HCT116 (cell line): ENCODE results near the gene SND1. TPM values are rescaled to one million over a fixed set of nuclear protein-coding genes. Genes with fewer than 3 reads are reported as not detected.

Source experiments
- ATAC-seq: fragments of 200-7000 bp; cut with Tn5 transposase; 2 replicates; pipeline ENCODE4 v1.9.1; 2020; ENCODE audit warnings: mild to moderate bottlenecking, moderate library complexity
- BruUV-seq: library from RNA; stranded (reverse); fragments of 400-500 nt; replicated peaks from 2 replicates; lab custom pipeline; 2021; lab: Mats Ljungman, UMichigan
- CTCF ChIA-PET: fragments of 300-600 bp; sonication (Branson Sonifier 250); formaldehyde crosslinking; loops from one replicate; lab custom pipeline; 2021; ENCODE audit warnings: antibody characterized with exemption; lab: Charles Lee
- POLR2A ChIA-PET: fragments of 300-600, 350-600 bp; sonication (Branson Sonifier 250); formaldehyde crosslinking; loops from one replicate; lab custom pipeline; 2021; ENCODE audit warnings: antibody characterized with exemption; lab: Charles Lee
- RAD21 ChIA-PET, 2 experiments: fragments of 300-600 bp; sonication (Branson Sonifier 250); formaldehyde crosslinking; loops; one replicate each; lab custom pipeline; 2023; ENCODE audit warnings: low total read pairs in 2 of 2; ENCODE audit not compliant: uncharacterized antibody in 2 of 2, unreplicated experiment in 2 of 2, low non-redundant PET in 1 of 2; lab: Charles Lee
- DNase-seq: peaks from one replicate; pipeline ENCODE4 v3.0.0-alpha.2; 2010; ENCODE audit warnings: low read depth, low spot score
- H2AFZ ChIP-seq: fragments of 200-600 bp; shearing (Covaris generic), sonication (generic); 2 replicates; pipeline ENCODE4 v1.6.1; 2017; ENCODE audit warnings: low read depth, mixed run types, mixed read lengths, antibody characterized with exemption, low read length; ENCODE audit not compliant: poor library complexity, severe bottlenecking
- H3K27ac ChIP-seq: 2 replicates; pipeline ENCODE4 v1.5.1; 2012; ENCODE audit warnings: low read depth, low read length
- H3K27me3 ChIP-seq: fragments of 200-600 bp; sonication (generic); 2 replicates; pipeline ENCODE4 v1.6.1; 2016; ENCODE audit warnings: mixed run types, low read length, mixed read lengths; ENCODE audit not compliant: insufficient read depth
- H3K36me3 ChIP-seq, 2 experiments: fragments of 200-500 bp in 1 of 2; fragments of 200-600 bp in 1 of 2; sonication (Bioruptor generic) in 1 of 2; sonication (generic) in 1 of 2; 2 replicates each; pipeline versions ENCODE4 v1.5.1 to v1.6.1; 2014 to 2016; ENCODE audit warnings: low read length in 2 of 2, inconsistent platforms in 1 of 2, mixed read lengths in 1 of 2, mixed run types in 1 of 2; ENCODE audit not compliant: insufficient read depth in 2 of 2, control insufficient read depth in 1 of 2
- H3K4me1 ChIP-seq, 2 experiments: fragments of 200-600 bp in 1 of 2; sonication (generic) in 1 of 2; 2 replicates each; pipeline versions ENCODE4 v1.5.1 to v1.6.1; 2012 to 2017; ENCODE audit warnings: low read length in 2 of 2, inconsistent platforms in 1 of 2, mild to moderate bottlenecking in 1 of 2, mixed read lengths in 1 of 2, mixed run types in 1 of 2, moderate library complexity in 1 of 2; ENCODE audit not compliant: insufficient read depth in 2 of 2, control insufficient read depth in 1 of 2
- H3K4me2 ChIP-seq: fragments of 200-600 bp; sonication (generic); 2 replicates; pipeline ENCODE4 v1.6.1; 2017; ENCODE audit warnings: mixed run types, low read length, mixed read lengths
- H3K4me3 ChIP-seq, 2 experiments: fragments of 200-600 bp in 1 of 2; sonication (generic) in 1 of 2; replicated peaks in 1 of 2; 2 replicates each; pipeline ENCODE4 v1.5.1; 2011 to 2016; ENCODE audit warnings: low read length in 2 of 2, control low read depth in 1 of 2, low read depth in 1 of 2, mild to moderate bottlenecking in 1 of 2, mixed read lengths in 1 of 2, mixed run types in 1 of 2
- H3K79me2 ChIP-seq: fragments of 200-600 bp; sonication (generic); 2 replicates; pipeline ENCODE4 v1.6.1; 2017; ENCODE audit warnings: mild to moderate bottlenecking, mixed run types, low read length, moderate library complexity, mixed read lengths; ENCODE audit not compliant: insufficient read depth
- H3K9ac ChIP-seq: fragments of 200-600 bp; sonication (generic); 2 replicates; pipeline ENCODE4 v1.6.1; 2016; ENCODE audit warnings: low read length, mixed read lengths
- H3K9me2 ChIP-seq: fragments of 200-600 bp; sonication (generic), shearing (Covaris generic); 2 replicates; pipeline ENCODE4 v1.6.1; 2017; ENCODE audit warnings: mixed run types, mild to moderate bottlenecking, moderate library complexity; ENCODE audit not compliant: insufficient read depth
- H3K9me3 ChIP-seq, 2 experiments: fragments of 200-500 bp in 1 of 2; fragments of 200-600 bp in 1 of 2; sonication (Bioruptor generic) in 1 of 2; sonication (generic) in 1 of 2; 2 replicates each; pipeline ENCODE4 v1.6.1; 2014 to 2017; ENCODE audit warnings: low read length in 2 of 2, mixed read lengths in 2 of 2, inconsistent platforms in 1 of 2, low read depth in 1 of 2, mild to moderate bottlenecking in 1 of 2, mixed run types in 1 of 2, moderate library complexity in 1 of 2; ENCODE audit not compliant: control insufficient read depth in 1 of 2, insufficient read depth in 1 of 2
- H4K20me1 ChIP-seq: fragments of 200-600 bp; sonication (generic), shearing (Covaris generic); 2 replicates; pipeline ENCODE4 v1.6.1; 2017; ENCODE audit warnings: mixed run types, mild to moderate bottlenecking, moderate library complexity; ENCODE audit not compliant: insufficient read depth
- CBX3 ChIP-seq: IDR thresholded peaks from 2 replicates; pipeline ENCODE4 v1.6.1; 2012; ENCODE audit warnings: low read depth
- CTCF ChIP-seq, 3 experiments: fragments of 200-600 bp in 1 of 3; sonication (generic) in 1 of 3; IDR thresholded peaks in 2 of 3; conservative IDR thresholded peaks in 1 of 3; 2 replicates each; pipeline ENCODE4 v1.5.1; 2012 to 2017; ENCODE audit warnings: low read depth in 2 of 3, low read length in 2 of 3, antibody characterized with exemption in 1 of 3, borderline replicate concordance in 1 of 3, control low read depth in 1 of 3, mild to moderate bottlenecking in 1 of 3, mixed read lengths in 1 of 3, mixed run types in 1 of 3, moderate library complexity in 1 of 3; ENCODE audit not compliant: insufficient read depth in 1 of 3
- EGR1 ChIP-seq: IDR thresholded peaks from 2 replicates; pipeline ENCODE4 v1.6.1; 2012; ENCODE audit warnings: low read depth
- ELF1 ChIP-seq: IDR thresholded peaks from 2 replicates; pipeline ENCODE4 v1.6.1; 2012; ENCODE audit warnings: low read depth, borderline replicate concordance
- EZH2 ChIP-seq: fragments of 200-600 bp; sonication (generic); IDR thresholded peaks from 2 replicates; pipeline ENCODE4 v1.6.1; 2017; ENCODE audit warnings: antibody characterized with exemption, mixed run types
- EZH2phosphoT487 ChIP-seq: fragments of 200-600 bp; IDR thresholded peaks from 2 replicates; pipeline ENCODE4 v1.6.1; 2018; ENCODE audit warnings: antibody characterized with exemption, borderline replicate concordance
- JUND ChIP-seq: IDR thresholded peaks from 2 replicates; pipeline ENCODE4 v1.6.1; 2012
- POLR2A ChIP-seq: IDR thresholded peaks from 2 replicates; pipeline ENCODE4 v1.7.0; 2011; ENCODE audit warnings: borderline replicate concordance; ENCODE audit not compliant: insufficient read depth, insufficient read length; ENCODE audit errors: extremely low read depth
- SRF ChIP-seq: IDR thresholded peaks from 2 replicates; pipeline ENCODE4 v1.6.1; 2012; ENCODE audit warnings: low read depth
- ZBTB33 ChIP-seq: IDR thresholded peaks from 2 replicates; pipeline ENCODE4 v1.6.1; 2011; ENCODE audit warnings: mild to moderate bottlenecking, low read length, moderate library complexity; ENCODE audit not compliant: insufficient replicate concordance; ENCODE audit errors: extremely low read depth
- intact Hi-C: fragments of 100-400 bp; cut with micrococcal nuclease; formaldehyde crosslinking; loops from 2 replicates; pipeline ENCODE4 v1.10.0; 2022
- total RNA-seq: library from RNA; stranded (reverse); gene quantifications from one replicate; pipeline ENCODE4 v1.2.1, GENCODE V29; 2021; ENCODE audit not compliant: unreplicated experiment
- TF ChIP-seq, protein P1 (sequence below): IDR thresholded peaks from 2 replicates; pipeline ENCODE4 v1.6.1; 2012

SND1 gene
- total RNA-seq, 1 experiment from 2014 or later: 169 TPM

- no peak overlapping the region for H3K4me2 ChIP-seq
- no peak overlapping the region for H3K27ac ChIP-seq
- DNase-seq (no peak), ATAC-seq (no peak)
- peaks cover 66% of the 10 kb centered on the region for H3K79me2 ChIP-seq
- no peaks in the 10 kb centered on the region for H3K4me1 ChIP-seq
- no peak overlapping the region for H3K4me3 ChIP-seq
- intact Hi-C loops: no loop called here
- H4K20me1 ChIP-seq: peaks cover 4% of the 10 kb centered on the region; the same call in 1 of the 2 replicates
- H3K9me2 ChIP-seq: no peaks in the 10 kb centered on the region; the same call in 1 of the 2 replicates
- no peak overlapping the region for H3K9ac ChIP-seq
- CTCF ChIA-PET: no interaction called here
- no peaks in the 10 kb centered on the region for H3K27me3 ChIP-seq
- H3K9me3 ChIP-seq: peaks cover 0 to 6% of the 10 kb centered on the region in 2 experiments; a peak in 2 of 4 replicates
- 0 out of 4 replicates have a peak, but pooled peaks cover 0 to 3% of the 10 kb centered on the region in 2 experiments for H3K36me3 ChIP-seq
- POLR2A ChIA-PET: no interaction called here
- no TSS peak for BruUV-seq
- no peak overlapping the region for H2AFZ ChIP-seq
- no peak for TF ChIP-seq ZBTB33
- TF ChIP-seq JUND: no peak
- no peak for TF ChIP-seq CBX3
- no peak for TF ChIP-seq ELF1
- TF ChIP-seq, protein P1, sequence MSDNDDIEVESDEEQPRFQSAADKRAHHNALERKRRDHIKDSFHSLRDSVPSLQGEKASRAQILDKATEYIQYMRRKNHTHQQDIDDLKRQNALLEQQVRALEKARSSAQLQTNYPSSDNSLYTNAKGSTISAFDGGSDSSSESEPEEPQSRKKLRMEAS: no peak
- no peak for TF ChIP-seq EZH2
- no peak for TF ChIP-seq POLR2A
- no peak for TF ChIP-seq SRF
- TF ChIP-seq EGR1: no peak
- no peak for TF ChIP-seq EZH2phosphoT487
- no peak for TF ChIP-seq CTCF (IDR thresholded peaks at IDR 0.05 in 2 of 3, conservative IDR thresholded peaks at IDR 0.05 in 1 of 3; ENCODE audit: borderline replicate concordance in 1 of 3, insufficient read depth in 1 of 3, low read depth in 2 of 3, low read length in 2 of 3)
- RAD21 ChIA-PET: no interaction called here
Measured at GRCh38 chr7:127833641-127834040, 181.6 kb downstream of the SND1 start.
